Trophoblast cell (in vitro differentiated cells and primary cell): Measurements from ENCODE around the gene METTL23.
"Not testable (repeated sequence)": the region's sequence is repeated elsewhere in the genome, so short reads cannot be mapped to it uniquely, and the experiment has no call there.

Source experiments
- DNase-seq, 2 donors: peaks; one replicate each; pipeline ENCODE4 v3.0.0-alpha.2; 2016
- H2AFZ ChIP-seq: 2 replicates; pipeline ENCODE4 v1.6.1; 2013; ENCODE audit warnings: low read length, moderate library complexity, mild to moderate bottlenecking; ENCODE audit not compliant: insufficient read depth, poor library complexity
- H2AK5ac ChIP-seq: 2 replicates; pipeline ENCODE4 v1.6.1; 2013; ENCODE audit warnings: mild to moderate bottlenecking, low read length
- H2BK120ac ChIP-seq: 2 replicates; pipeline ENCODE4 v1.6.1; 2013; ENCODE audit warnings: low read length, mild to moderate bottlenecking, moderate library complexity; ENCODE audit not compliant: insufficient read depth, poor library complexity
- H2BK12ac ChIP-seq: 2 replicates; pipeline ENCODE4 v1.6.1; 2013; ENCODE audit warnings: mild to moderate bottlenecking, low read length, moderate library complexity
- H2BK5ac ChIP-seq: 2 replicates; pipeline ENCODE4 v1.6.1; 2013; ENCODE audit warnings: low read length, low read depth, moderate library complexity, mild to moderate bottlenecking; ENCODE audit not compliant: poor library complexity
- H3K14ac ChIP-seq: 2 replicates; pipeline ENCODE4 v1.6.1; 2013; ENCODE audit warnings: mild to moderate bottlenecking, low read length
- H3K18ac ChIP-seq: 2 replicates; pipeline ENCODE4 v1.6.1; 2013; ENCODE audit warnings: mild to moderate bottlenecking, low read length
- H3K23ac ChIP-seq: 2 replicates; pipeline ENCODE4 v1.6.1; 2013; ENCODE audit warnings: low read length
- H3K27ac ChIP-seq: 2 replicates; pipeline ENCODE4 v1.5.1; 2013; ENCODE audit warnings: low read depth, mild to moderate bottlenecking, inconsistent platforms, low read length, moderate library complexity
- H3K27me3 ChIP-seq: 2 replicates; pipeline ENCODE4 v1.6.1; 2013; ENCODE audit warnings: inconsistent platforms, mild to moderate bottlenecking, low read length, moderate library complexity; ENCODE audit not compliant: insufficient read depth
- H3K36me3 ChIP-seq, 2 experiments: 1 replicate in 1 of 2; 2 replicates in 1 of 2; pipeline ENCODE4 v1.6.1; 2013; ENCODE audit warnings: low read length in 2 of 2, mild to moderate bottlenecking in 2 of 2, moderate library complexity in 1 of 2; ENCODE audit not compliant: insufficient read depth in 2 of 2, control insufficient read depth in 1 of 2
- H3K4ac ChIP-seq: 2 replicates; pipeline ENCODE4 v1.6.1; 2013; ENCODE audit warnings: low read depth, mild to moderate bottlenecking, low read length, moderate library complexity
- H3K4me1 ChIP-seq, 2 experiments: 1 replicate in 1 of 2; 2 replicates in 1 of 2; pipeline ENCODE4 v1.6.1; 2013; ENCODE audit warnings: low read length in 2 of 2, mild to moderate bottlenecking in 2 of 2, moderate library complexity in 1 of 2; ENCODE audit not compliant: insufficient read depth in 2 of 2, control insufficient read depth in 1 of 2
- H3K4me2 ChIP-seq: 2 replicates; pipeline ENCODE4 v1.6.1; 2013; ENCODE audit warnings: inconsistent platforms, mild to moderate bottlenecking, low read length, moderate library complexity
- H3K4me3 ChIP-seq: 2 replicates; pipeline ENCODE4 v1.5.1; 2013; ENCODE audit warnings: mild to moderate bottlenecking, low read depth, low read length, inconsistent platforms
- H3K79me1 ChIP-seq: one replicate; pipeline ENCODE4 v1.6.1; 2013; ENCODE audit warnings: low read length
- H3K79me2 ChIP-seq: 2 replicates; pipeline ENCODE4 v1.6.1; 2013; ENCODE audit warnings: low read length, mild to moderate bottlenecking; ENCODE audit not compliant: control insufficient read depth, insufficient read depth, poor library complexity
- H3K9ac ChIP-seq: 2 replicates; pipeline ENCODE4 v1.6.1; 2013; ENCODE audit warnings: mild to moderate bottlenecking, low read length
- H3K9me3 ChIP-seq: 2 replicates; pipeline ENCODE4 v1.6.1; 2013; ENCODE audit warnings: low read depth, mild to moderate bottlenecking, control low read depth, inconsistent platforms, low read length; ENCODE audit not compliant: insufficient read depth
- H4K12ac ChIP-seq: 2 replicates; pipeline ENCODE4 v1.6.1; 2013; ENCODE audit warnings: low read depth, mild to moderate bottlenecking, low read length, moderate library complexity
- H4K8ac ChIP-seq: 2 replicates; pipeline ENCODE4 v1.6.1; 2013; ENCODE audit warnings: low read depth, mild to moderate bottlenecking, low read length, moderate library complexity
- H4K91ac ChIP-seq: one replicate; pipeline ENCODE4 v1.6.1; 2013; ENCODE audit warnings: low read depth, mild to moderate bottlenecking, low read length, moderate library complexity
- WGBS: extraction: QIAGEN DNeasy Blood & Tissue Kit; methylation state at CpG from one replicate; pipeline ENCODE4 v1.1.7; 2013; ENCODE audit warnings: missing lambda C conversion rate; ENCODE audit not compliant: insufficient read length, insufficient coverage; ENCODE audit errors: extremely low coverage; 5-methylcytosine and 5-hydroxymethylcytosine counted together

Gene METTL23

GRCh38 chr17:76722279-76722678 lies 4.4 kb upstream of the METTL23 start:
- no peak overlapping the region for H3K4me3 ChIP-seq
- H2AFZ ChIP-seq = no peak overlapping the region
- no peak overlapping the region for H2BK12ac ChIP-seq
- no peak overlapping the region for H3K18ac ChIP-seq
- no peaks in the 10 kb centered on the region for H3K9me3 ChIP-seq
- H3K27me3 ChIP-seq = no peaks in the 10 kb centered on the region
- peaks cover 6% of the 10 kb centered on the region for H3K79me2 ChIP-seq
- no peak overlapping the region for H3K4me2 ChIP-seq
- H4K12ac ChIP-seq = no peak overlapping the region
- H3K27ac ChIP-seq = no peak overlapping the region
- DNase-seq = no peak
- no peak overlapping the region for H3K23ac ChIP-seq
- no peak overlapping the region for H3K14ac ChIP-seq
- H3K79me1 ChIP-seq = peaks cover 11% of the 10 kb centered on the region
- H3K4ac ChIP-seq = no peak overlapping the region
- H2BK120ac ChIP-seq = no peak overlapping the region
- no peaks in the 10 kb centered on the region for H3K4me1 ChIP-seq
- H4K91ac ChIP-seq = no peak overlapping the region
- peaks cover 47 to 59% of the 10 kb centered on the region in 2 experiments for H3K36me3 ChIP-seq
- no peak overlapping the region for H2AK5ac ChIP-seq
- no peak overlapping the region for H2BK5ac ChIP-seq
- H3K9ac ChIP-seq = no peak overlapping the region
- no peak overlapping the region for H4K8ac ChIP-seq
- WGBS = no CpG with 5 or more reads among the region's 8 CpGs

DNA sequence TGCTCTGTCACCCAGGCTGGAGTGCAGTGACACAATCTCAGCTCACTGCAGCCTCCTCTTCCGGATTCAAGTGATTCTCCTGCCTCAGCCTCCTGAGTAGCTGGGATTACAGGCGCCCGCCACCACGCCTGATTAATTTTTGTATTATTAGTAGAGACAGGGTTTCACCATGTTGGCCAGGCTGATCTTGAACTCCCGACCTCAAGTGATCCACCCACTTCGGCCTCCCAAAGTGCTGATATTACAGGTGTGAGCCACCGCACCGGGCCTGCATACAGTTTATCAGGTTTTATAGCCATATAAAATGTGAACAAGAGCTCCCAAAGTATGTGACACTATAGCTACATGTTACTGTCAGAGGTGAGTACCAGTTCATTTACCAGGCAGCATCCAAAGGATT lies 3.7 kb upstream of the METTL23 start:
- H2AK5ac ChIP-seq, H2AFZ ChIP-seq, H2BK120ac ChIP-seq, H2BK5ac ChIP-seq, H3K9ac ChIP-seq, H3K23ac ChIP-seq, H3K27ac ChIP-seq, H3K4ac ChIP-seq, H3K4me3 ChIP-seq, H3K27me3 ChIP-seq, H3K79me2 ChIP-seq, H4K8ac ChIP-seq, H3K9me3 ChIP-seq, H3K18ac ChIP-seq, H3K4me1 ChIP-seq, H3K14ac ChIP-seq, DNase-seq, H4K91ac ChIP-seq, H4K12ac ChIP-seq, H2BK12ac ChIP-seq, H3K4me2 ChIP-seq: not testable (repeated sequence)
- no CpG with 5 or more reads among the region's 8 CpGs for WGBS
- Histone ChIP-seq H3K79me1 (peaks cover 11% of the 10 kb centered on the region), H3K36me3 (peaks cover 47 to 57% of the 10 kb centered on the region in 2 experiments)

GRCh38 chr17:76723812-76724211 lies 2.8 kb upstream of the METTL23 start:
- Histone ChIP-seq H2BK12ac (no peak overlapping the region), H3K18ac (no peak overlapping the region), H3K9me3 (no peaks in the 10 kb centered on the region), H2BK120ac (no peak overlapping the region), H4K91ac (no peak overlapping the region), H3K36me3 (peaks cover 39 to 49% of the 10 kb centered on the region in 2 experiments), H3K4ac (no peak overlapping the region), H3K14ac (no peak overlapping the region), H3K4me1 (no peaks in the 10 kb centered on the region), H3K9ac (no peak overlapping the region), H2AK5ac (no peak overlapping the region), H3K79me1 (peaks cover 11% of the 10 kb centered on the region), H3K27me3 (no peaks in the 10 kb centered on the region), H4K12ac (no peak overlapping the region), H2AFZ (no peak overlapping the region), H4K8ac (no peak overlapping the region), H3K27ac (no peak overlapping the region), H3K79me2 (peaks cover 6% of the 10 kb centered on the region), H3K23ac (no peak overlapping the region), H3K4me3 (no peak overlapping the region), H3K4me2 (no peak overlapping the region), H2BK5ac (no peak overlapping the region)
- DNase-seq = no peak
- WGBS = no CpG with 5 or more reads among the region's 9 CpGs

GRCh38 chr17:76725580-76726230 lies 934 bp upstream of the METTL23 start:
- no peak overlapping the region for H2AK5ac ChIP-seq
- H3K4me1 ChIP-seq = no peaks in the 10 kb centered on the region
- peak overlapping the region; percentile 2 for H3K18ac ChIP-seq
- no peaks in the 10 kb centered on the region for H3K27me3 ChIP-seq
- H2BK12ac ChIP-seq = no peak overlapping the region
- H3K79me1 ChIP-seq = peaks cover 11% of the 10 kb centered on the region
- peaks cover 6% of the 10 kb centered on the region for H3K79me2 ChIP-seq
- H4K12ac ChIP-seq = peak overlapping the region; percentile 0
- peak overlapping the region; percentile 42 for H3K27ac ChIP-seq
- H4K8ac ChIP-seq = peak overlapping the region; percentile 69
- no CpG with 5 or more reads among the region's 38 CpGs for WGBS
- H3K9ac ChIP-seq = peak overlapping the region; percentile 64
- peak overlapping the region; percentile 86 for H4K91ac ChIP-seq
- DNase-seq = peak in 1 of 2 donors; percentile 62
- H2BK120ac ChIP-seq = peak overlapping the region; percentile 5
- peak overlapping the region; percentile 0 for H2BK5ac ChIP-seq
- H3K9me3 ChIP-seq = no peaks in the 10 kb centered on the region
- H2AFZ ChIP-seq = peak overlapping the region; percentile 63
- H3K4me2 ChIP-seq = peak overlapping the region; percentile 86
- H3K23ac ChIP-seq = no peak overlapping the region
- H3K4ac ChIP-seq = peak overlapping the region; percentile 82
- peak overlapping the region; percentile 14 for H3K14ac ChIP-seq
- H3K36me3 ChIP-seq = peaks cover 27 to 31% of the 10 kb centered on the region in 2 experiments
- H3K4me3 ChIP-seq = peak overlapping the region; percentile 86
